Upper lobe of left lung (tissue), 6 donors: Measurements from ENCODE around the gene HOXA5. TPM values are rescaled to one million over a fixed set of nuclear protein-coding genes. Genes with fewer than 3 reads are reported as not detected.

Source experiments
- ATAC-seq, 2 donors: fragments of 200-7000 bp; cut with Tn5 transposase; one replicate each; pipeline ENCODE4 v1.9.1; 2022; ENCODE audit warnings: mild to moderate bottlenecking in 2 of 2, moderate library complexity in 2 of 2; ENCODE audit not compliant: low FRiP score in 2 of 2
- DNase-seq, 2 donors: peaks; one replicate each; pipeline ENCODE4 v3.0.0-alpha.2; 2019 to 2020
- H3K27ac ChIP-seq, 4 donors: fragments of 200-600 bp; sonication (generic); one replicate each; pipeline ENCODE4 v1.5.1; 2016 to 2019
- H3K27me3 ChIP-seq, 4 donors: fragments of 200-600 bp; sonication (generic); one replicate each; pipeline ENCODE4 v1.5.1; 2017 to 2019
- H3K36me3 ChIP-seq, 4 donors: fragments of 200-600 bp; sonication (generic); one replicate each; pipeline ENCODE4 v1.5.1; 2016 to 2019
- H3K4me1 ChIP-seq, 4 donors: fragments of 200-600 bp; sonication (generic); one replicate each; pipeline ENCODE4 v1.5.1; 2018 to 2019
- H3K4me3 ChIP-seq, 4 donors: fragments of 200-600 bp; sonication (generic); one replicate each; pipeline ENCODE4 v1.5.1; 2017 to 2019; ENCODE audit warnings: mild to moderate bottlenecking in 2 of 4, moderate library complexity in 1 of 4
- H3K9me3 ChIP-seq, 4 donors: fragments of 200-600 bp; sonication (generic); one replicate each; pipeline ENCODE4 v1.5.1; 2018 to 2019
- CTCF ChIP-seq, 6 experiments: fragments of 450-650 bp in 4 of 6; fragments of 200-600 bp in 2 of 6; sonication (generic) in 2 of 6; IDR thresholded peaks; one replicate each; pipeline ENCODE4 v1.5.1; 2016 to 2019; ENCODE audit warnings: antibody characterized with exemption in 6 of 6
- EP300 ChIP-seq, 4 donors: sonication (generic); formaldehyde crosslinking; IDR thresholded peaks; one replicate each; pipeline ENCODE4 v1.5.1; 2017; ENCODE audit warnings: antibody characterized with exemption in 4 of 4, control low read depth in 2 of 4
- POLR2A ChIP-seq, 4 donors: fragments of 450-650 bp; IDR thresholded peaks; one replicate each; pipeline ENCODE4 v1.5.1; 2016 to 2017; ENCODE audit warnings: antibody characterized with exemption in 4 of 4, mild to moderate bottlenecking in 2 of 4
- POLR2AphosphoS5 ChIP-seq, 2 donors: sonication (generic); formaldehyde crosslinking; IDR thresholded peaks; one replicate each; pipeline ENCODE4 v1.5.1; 2017; ENCODE audit warnings: antibody characterized with exemption in 2 of 2
- WGBS, 2 donors: methylation state at CpG; one replicate each; pipeline ENCODE4 v1.1.5; 2017 to 2018; 5-methylcytosine and 5-hydroxymethylcytosine counted together
- total RNA-seq, 6 donors: library from RNA; depleted of rRNA in 4 of 6; stranded (reverse); fragments of >200 nt in 4 of 6; gene quantifications; one replicate each; pipeline versions ENCODE4 v1.1.0 to v1.2.1, GENCODE V29; 2016 to 2021
- donor health status: DM: no; HTN: no; CAD: no; lungs with moderate emphysema.
- donor health status: DM: no; HTN: yes; CAD: no; lungs with severe emphysema.

The HOXA5 gene
- total RNA-seq, 6 donors from 2014 or later, result 7.8 to 79.9 (median 16.9) TPM

GRCh38 chr7:27180431-27181420 lies 37.2 kb upstream of the HOXA5 start:
- TF ChIP-seq POLR2AphosphoS5 (IDR thresholded peaks at IDR 0.05), result no peak
- no peak for TF ChIP-seq CTCF (IDR thresholded peaks at IDR 0.05)
- TF ChIP-seq POLR2A (IDR thresholded peaks at IDR 0.05), result no peak
- TF ChIP-seq EP300 (IDR thresholded peaks at IDR 0.05), result no peak
- Histone ChIP-seq H3K4me3 (no peak overlapping the region), H3K9me3 (no peaks in the 10 kb centered on the region), H3K4me1 (peaks cover 26 to 41% (median 31%) of the 10 kb centered on the region in 4 donors), H3K36me3 (no peaks in the 10 kb centered on the region), H3K27me3 (peaks cover 0 to 91% (median 54%) of the 10 kb centered on the region in 4 donors), H3K27ac (no peak overlapping the region)
- ATAC-seq (no peak), DNase-seq (peak in 1 of 2 donors; percentile 34)
- 57 to 84% methylated on average over 6 to 12 of the region's 12 CpGs for WGBS, 2 donors

- H3K4me3 ChIP-seq, result peak overlapping the region in 2 of 4 donors; percentile 0 to 15
- peaks cover 0 to 91% (median 53%) of the 10 kb centered on the region in 4 donors for H3K27me3 ChIP-seq
- ATAC-seq (peak; percentile 59 to 84), DNase-seq (peak; percentile 51 to 93)
- H3K4me1 ChIP-seq, result peaks cover 19 to 35% (median 22%) of the 10 kb centered on the region in 4 donors
- 15 to 18% methylated on average over 51 to 56 of the region's 56 CpGs for WGBS, 2 donors
- TF ChIP-seq POLR2AphosphoS5 (IDR thresholded peaks at IDR 0.05) (no peak), CTCF (IDR thresholded peaks at IDR 0.05) (peak; percentile 45 to 82 (median 64))
- H3K36me3 ChIP-seq, result no peaks in the 10 kb centered on the region
- H3K27ac ChIP-seq, result no peak overlapping the region
- H3K9me3 ChIP-seq, result no peaks in the 10 kb centered on the region
Observed at GRCh38 chr7:27179503-27180430, 36.3 kb upstream of the HOXA5 start.

- WGBS, 2 donors, result 46 to 52% methylated on average over 14 of the region's 14 CpGs
- DNase-seq (peak in 1 of 2 donors; percentile 5), ATAC-seq (no peak)
- Histone ChIP-seq H3K4me3 (no peak overlapping the region), H3K36me3 (no peaks in the 10 kb centered on the region), H3K27ac (no peak overlapping the region), H3K9me3 (no peaks in the 10 kb centered on the region), H3K4me1 (peaks cover 17 to 33% (median 19%) of the 10 kb centered on the region in 4 donors), H3K27me3 (peaks cover 0 to 91% (median 54%) of the 10 kb centered on the region in 4 donors)
- TF ChIP-seq EP300 (IDR thresholded peaks at IDR 0.05) (no peak), POLR2AphosphoS5 (IDR thresholded peaks at IDR 0.05) (no peak), POLR2A (IDR thresholded peaks at IDR 0.05) (no peak), CTCF (IDR thresholded peaks at IDR 0.05) (no peak)
Observed at GRCh38 chr7:27179030-27179429, 35.5 kb upstream of the HOXA5 start.

GRCh38 chr7:27178366-27178765 lies 34.9 kb upstream of the HOXA5 start:
- 79 to 83% methylated on average over 6 of the region's 6 CpGs for WGBS, 2 donors
- H3K4me1 ChIP-seq, result peaks cover 19 to 33% (median 22%) of the 10 kb centered on the region in 4 donors
- no peak overlapping the region for H3K4me3 ChIP-seq
- H3K27ac ChIP-seq, result no peak overlapping the region
- DNase-seq (no peak), ATAC-seq (no peak)
- no peak for TF ChIP-seq CTCF (IDR thresholded peaks at IDR 0.05)
- no peak for TF ChIP-seq POLR2A (IDR thresholded peaks at IDR 0.05)
- TF ChIP-seq POLR2AphosphoS5 (IDR thresholded peaks at IDR 0.05), result no peak
- no peak for TF ChIP-seq EP300 (IDR thresholded peaks at IDR 0.05)
- H3K9me3 ChIP-seq, result peaks cover 0 to 5% (median 0%) of the 10 kb centered on the region in 4 donors
- H3K36me3 ChIP-seq, result no peaks in the 10 kb centered on the region
- H3K27me3 ChIP-seq, result peaks cover 0 to 91% (median 57%) of the 10 kb centered on the region in 4 donors
